ENCODE results near the gene FER.

FER gene

GRCh38 chr5:109191153-109191558, 443.5 kb downstream of the FER start:
- TF ChIP-seq CTCF (IDR thresholded peaks at IDR 0.05) = no peak
- Histone ChIP-seq H3K9ac (no peak overlapping the region), H3K36me3 (ENCODE audit: control insufficient read depth, insufficient read depth, low read length) (no peaks in the 10 kb centered on the region), H3K4me1 (no peaks in the 10 kb centered on the region), H3K79me2 (no peaks in the 10 kb centered on the region), H2AFZ (no peak overlapping the region), H3K9me3 (ENCODE audit: control insufficient read depth, low read length) (no peaks in the 10 kb centered on the region), H3K4me3 (ENCODE audit: low read depth, low read length) (no peak overlapping the region), H3K27ac (no peak overlapping the region), H3K27me3 (ENCODE audit: control insufficient read depth, insufficient read depth, low read length) (no peaks in the 10 kb centered on the region), H3K4me2 (ENCODE audit: low read length) (no peak overlapping the region)

GRCh38 chr5:109192027-109192426, 444.3 kb downstream of the FER start:
- H3K9me3 ChIP-seq (ENCODE audit: control insufficient read depth, low read length) = no peaks in the 10 kb centered on the region
- no peak overlapping the region for H3K27ac ChIP-seq
- H3K4me3 ChIP-seq (ENCODE audit: low read depth, low read length) = no peak overlapping the region
- TF ChIP-seq CTCF (IDR thresholded peaks at IDR 0.05) = no peak
- no peak overlapping the region for H3K4me2 ChIP-seq (ENCODE audit: low read length)
- H3K4me1 ChIP-seq = no peaks in the 10 kb centered on the region
- no peak overlapping the region for H2AFZ ChIP-seq
- no peaks in the 10 kb centered on the region for H3K27me3 ChIP-seq (ENCODE audit: control insufficient read depth, insufficient read depth, low read length)
- no peaks in the 10 kb centered on the region for H3K36me3 ChIP-seq (ENCODE audit: control insufficient read depth, insufficient read depth, low read length)
- no peak overlapping the region for H3K9ac ChIP-seq
- no peaks in the 10 kb centered on the region for H3K79me2 ChIP-seq

- Histone ChIP-seq H3K4me1 (no peaks in the 10 kb centered on the region), H3K27ac (no peak overlapping the region), H3K36me3 (ENCODE audit: control insufficient read depth, insufficient read depth, low read length) (no peaks in the 10 kb centered on the region), H3K9me3 (ENCODE audit: control insufficient read depth, low read length) (no peaks in the 10 kb centered on the region), H3K79me2 (no peaks in the 10 kb centered on the region), H3K9ac (no peak overlapping the region), H3K27me3 (ENCODE audit: control insufficient read depth, insufficient read depth, low read length) (no peaks in the 10 kb centered on the region), H3K4me2 (ENCODE audit: low read length) (no peak overlapping the region), H3K4me3 (ENCODE audit: low read depth, low read length) (no peak overlapping the region), H2AFZ (no peak overlapping the region)
- TF ChIP-seq CTCF (IDR thresholded peaks at IDR 0.05) = no peak
Observed at GRCh38 chr5:109192555-109193281, 445.0 kb downstream of the FER start.

GRCh38 chr5:109195667-109196066, 448.0 kb downstream of the FER start:
- Histone ChIP-seq H2AFZ (no peak overlapping the region), H3K27me3 (ENCODE audit: control insufficient read depth, insufficient read depth, low read length) (no peaks in the 10 kb centered on the region), H3K36me3 (ENCODE audit: control insufficient read depth, insufficient read depth, low read length) (no peaks in the 10 kb centered on the region), H3K4me2 (ENCODE audit: low read length) (no peak overlapping the region), H3K4me3 (ENCODE audit: low read depth, low read length) (no peak overlapping the region), H3K4me1 (no peaks in the 10 kb centered on the region), H3K79me2 (no peaks in the 10 kb centered on the region), H3K9ac (no peak overlapping the region), H3K27ac (no peak overlapping the region), H3K9me3 (ENCODE audit: control insufficient read depth, low read length) (no peaks in the 10 kb centered on the region)
- TF ChIP-seq CTCF (IDR thresholded peaks at IDR 0.05) = no peak

Measured in parathyroid adenoma (tissue), 2 donors.